HEK293 (cell line): ENCODE data around the gene ZCCHC14.
"Not testable (repeated sequence)": the region's sequence is repeated elsewhere in the genome, so short reads cannot be mapped to it uniquely, and the experiment has no call there.

Experiments used
- CTCF ChIP-seq: fragments of 450-650 bp; formaldehyde crosslinking; IDR thresholded peaks from 2 replicates; pipeline ENCODE4 v1.5.1; 2016; ENCODE audit warnings: missing biosample characterization, missing genetic modification characterization
- KLF8 ChIP-seq: fragments of 450-650 bp; formaldehyde crosslinking; IDR thresholded peaks from 2 replicates; pipeline ENCODE4 v1.5.1; 2016; ENCODE audit warnings: missing biosample characterization, missing genetic modification characterization
- SETDB1 ChIP-seq: IDR thresholded peaks from one replicate; pipeline ENCODE4 v1.6.1; 2017; ENCODE audit warnings: mild to moderate bottlenecking, low read length, moderate library complexity, mixed read lengths; ENCODE audit not compliant: insufficient read length
- ZBTB48 ChIP-seq: fragments of 450-650 bp; formaldehyde crosslinking; IDR thresholded peaks from 2 replicates; pipeline ENCODE4 v1.5.1; 2016; ENCODE audit warnings: missing biosample characterization, missing genetic modification characterization
- ZIC2 ChIP-seq: fragments of 450-650 bp; formaldehyde crosslinking; IDR thresholded peaks from 2 replicates; pipeline ENCODE4 v1.5.1; 2016; ENCODE audit warnings: missing biosample characterization, missing genetic modification characterization
- ZNF2 ChIP-seq: fragments of 450-650 bp; formaldehyde crosslinking; IDR thresholded peaks from 2 replicates; pipeline ENCODE4 v1.5.1; 2016; ENCODE audit warnings: missing biosample characterization, missing genetic modification characterization
- ZNF274 ChIP-seq, 2 experiments: fragments of 200-500 bp in 1 of 2; fragments of 450-650 bp in 1 of 2; sonication (Bioruptor generic) in 1 of 2; formaldehyde crosslinking in 1 of 2; IDR thresholded peaks; 2 replicates each; pipeline versions ENCODE4 v1.5.1 to v1.6.1; 2014 to 2016; ENCODE audit warnings: borderline replicate concordance in 1 of 2, inconsistent platforms in 1 of 2, low read length in 1 of 2, missing biosample characterization in 1 of 2, missing genetic modification characterization in 1 of 2
- ZNF510 ChIP-seq: fragments of 450-650 bp; formaldehyde crosslinking; IDR thresholded peaks from 2 replicates; pipeline ENCODE4 v1.5.1; 2018; ENCODE audit warnings: mild to moderate bottlenecking, missing genetic modification characterization, missing biosample characterization; ENCODE audit not compliant: insufficient replicate concordance
- ZNF639 ChIP-seq: fragments of 450-650 bp; formaldehyde crosslinking; IDR thresholded peaks from 2 replicates; pipeline ENCODE4 v1.5.1; 2016; ENCODE audit warnings: missing biosample characterization, missing genetic modification characterization
- ZNF776 ChIP-seq: fragments of 450-650 bp; formaldehyde crosslinking; IDR thresholded peaks from 2 replicates; pipeline ENCODE4 v1.5.0; 2017; ENCODE audit warnings: missing biosample characterization, missing genetic modification characterization, borderline replicate concordance
- ZSCAN4 ChIP-seq: fragments of 450-650 bp; formaldehyde crosslinking; IDR thresholded peaks from 2 replicates; pipeline ENCODE4 v1.5.1; 2017; ENCODE audit warnings: missing biosample characterization, missing genetic modification characterization

- not testable (repeated sequence) for TF ChIP-seq ZBTB48; CTCF (tag by site-specific recombination); ZNF510 (tag by site-specific recombination); ZIC2 (tag by site-specific recombination); ZNF776 (tag by site-specific recombination); ZNF2 (tag by site-specific recombination); ZNF639 (tag by site-specific recombination); ZNF274 (IDR thresholded peaks at IDR 0.05; ENCODE audit: low read length); ZNF274 (tag by site-specific recombination; IDR thresholded peaks at IDR 0.05; ENCODE audit: borderline replicate concordance); SETDB1; KLF8 (tag by site-specific recombination); ZSCAN4 (tag by site-specific recombination)
These were observed 3.9 kb downstream of the ZCCHC14 start for GRCh38 chr16:87488960-87489359.
